ENCODE measurements around the gene ZNHIT2.

DNA sequence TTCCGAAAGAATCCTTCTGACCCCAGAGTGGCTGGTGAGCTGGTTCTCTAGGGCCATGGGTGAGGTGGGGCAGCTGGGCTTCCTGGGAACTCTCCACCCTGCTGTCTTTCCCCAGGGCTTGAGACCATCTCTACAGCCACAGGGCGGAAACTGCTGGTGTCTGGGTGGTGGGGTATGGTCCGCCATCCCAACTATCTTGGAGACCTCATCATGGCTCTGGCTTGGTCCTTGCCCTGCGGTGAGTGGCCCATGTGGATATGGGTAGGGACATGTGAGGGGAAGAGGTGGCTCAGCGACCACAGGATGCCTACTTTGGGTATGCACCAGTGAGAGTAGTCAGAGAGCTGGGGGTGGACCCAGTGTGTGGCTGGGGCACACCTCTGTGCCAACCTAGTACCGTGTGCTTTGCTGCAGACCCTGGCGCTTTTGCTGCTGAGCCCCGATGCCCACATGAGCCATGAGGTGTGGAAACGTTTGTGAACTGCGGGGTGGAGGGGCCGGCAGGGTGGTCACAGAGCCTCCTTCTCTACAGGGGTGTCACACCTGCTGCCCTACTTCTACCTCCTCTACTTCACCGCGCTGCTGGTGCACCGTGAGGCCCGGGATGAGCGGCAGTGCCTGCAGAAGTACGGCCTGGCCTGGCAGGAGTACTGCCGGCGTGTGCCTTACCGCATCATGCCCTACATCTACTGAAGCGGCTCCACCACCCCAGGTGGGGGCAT, 2.0 kb downstream of the ZNHIT2 start:
- no peak for TF ChIP-seq SIN3A (conservative IDR thresholded peaks at IDR 0.05 in 1 of 2, IDR thresholded peaks at IDR 0.05 in 1 of 2; ENCODE audit: low read depth in 1 of 2, low read length in 2 of 2)
- TF ChIP-seq KDM5A (IDR thresholded peaks at IDR 0.05; ENCODE audit: low read length): no peak
- TF ChIP-seq, protein P1, sequence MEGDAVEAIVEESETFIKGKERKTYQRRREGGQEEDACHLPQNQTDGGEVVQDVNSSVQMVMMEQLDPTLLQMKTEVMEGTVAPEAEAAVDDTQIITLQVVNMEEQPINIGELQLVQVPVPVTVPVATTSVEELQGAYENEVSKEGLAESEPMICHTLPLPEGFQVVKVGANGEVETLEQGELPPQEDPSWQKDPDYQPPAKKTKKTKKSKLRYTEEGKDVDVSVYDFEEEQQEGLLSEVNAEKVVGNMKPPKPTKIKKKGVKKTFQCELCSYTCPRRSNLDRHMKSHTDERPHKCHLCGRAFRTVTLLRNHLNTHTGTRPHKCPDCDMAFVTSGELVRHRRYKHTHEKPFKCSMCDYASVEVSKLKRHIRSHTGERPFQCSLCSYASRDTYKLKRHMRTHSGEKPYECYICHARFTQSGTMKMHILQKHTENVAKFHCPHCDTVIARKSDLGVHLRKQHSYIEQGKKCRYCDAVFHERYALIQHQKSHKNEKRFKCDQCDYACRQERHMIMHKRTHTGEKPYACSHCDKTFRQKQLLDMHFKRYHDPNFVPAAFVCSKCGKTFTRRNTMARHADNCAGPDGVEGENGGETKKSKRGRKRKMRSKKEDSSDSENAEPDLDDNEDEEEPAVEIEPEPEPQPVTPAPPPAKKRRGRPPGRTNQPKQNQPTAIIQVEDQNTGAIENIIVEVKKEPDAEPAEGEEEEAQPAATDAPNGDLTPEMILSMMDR (IDR thresholded peaks at IDR 0.05; ENCODE audit: control extremely low read depth in 1 of 3, insufficient read depth in 1 of 3, low read depth in 1 of 3, low read length in 3 of 3): no peak
- TF ChIP-seq SP2 (IDR thresholded peaks at IDR 0.05; ENCODE audit: low read length): no peak
